Activated gamma-delta T cell treated with Interleukin-2 at 50 U/mL for 16 hours (primary cell): Measurements from ENCODE around the gene C1R.
"Not testable (repeated sequence)": the region's sequence is repeated elsewhere in the genome, so short reads cannot be mapped to it uniquely, and the experiment has no call there.

Experiments
- DNase-seq: peaks from one replicate; pipeline ENCODE4 v3.0.0-alpha.2; 2020

C1R gene

DNA sequence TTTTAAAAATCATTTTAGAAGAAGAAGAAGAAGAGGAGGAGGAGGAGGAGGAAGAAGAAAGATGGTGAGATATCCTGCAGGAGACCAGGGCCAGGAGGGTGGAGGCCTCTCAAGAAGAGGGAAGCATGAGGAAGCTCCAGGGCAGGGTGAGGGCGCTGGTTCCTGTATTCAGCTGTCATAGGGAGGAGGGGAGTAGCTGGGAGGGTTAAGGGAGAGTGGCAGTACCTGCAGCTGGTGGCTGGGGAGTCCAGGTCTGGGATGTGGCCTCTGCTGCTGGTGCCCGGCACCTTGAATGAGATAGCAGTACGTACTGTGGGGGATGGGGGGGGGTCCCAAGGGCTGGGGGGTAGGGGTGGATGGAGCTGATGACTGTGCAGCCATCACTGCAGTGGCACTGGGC, 26.6 kb upstream of the C1R start:
- DNase-seq: no peak

DNA sequence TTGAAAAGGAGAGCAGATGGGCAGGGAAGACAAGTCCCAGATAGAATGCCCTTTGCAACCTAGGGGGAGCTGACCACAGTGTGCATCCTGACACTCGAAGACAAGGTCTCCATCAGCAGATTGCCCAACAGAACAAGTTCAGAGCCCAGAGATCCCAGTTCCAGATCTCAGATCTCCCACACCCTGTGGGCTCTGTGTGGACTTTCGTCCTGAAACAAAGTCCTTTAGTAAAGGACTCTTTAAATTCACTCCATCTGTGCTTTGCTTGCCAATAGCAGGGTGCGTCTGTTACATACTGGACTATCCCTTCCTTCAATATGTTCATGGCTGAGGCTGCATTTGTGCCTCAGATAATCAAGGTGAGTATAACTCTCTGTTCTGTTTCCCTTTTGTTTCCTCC, 25.4 kb upstream of the C1R start:
- no peak for DNase-seq

DNA sequence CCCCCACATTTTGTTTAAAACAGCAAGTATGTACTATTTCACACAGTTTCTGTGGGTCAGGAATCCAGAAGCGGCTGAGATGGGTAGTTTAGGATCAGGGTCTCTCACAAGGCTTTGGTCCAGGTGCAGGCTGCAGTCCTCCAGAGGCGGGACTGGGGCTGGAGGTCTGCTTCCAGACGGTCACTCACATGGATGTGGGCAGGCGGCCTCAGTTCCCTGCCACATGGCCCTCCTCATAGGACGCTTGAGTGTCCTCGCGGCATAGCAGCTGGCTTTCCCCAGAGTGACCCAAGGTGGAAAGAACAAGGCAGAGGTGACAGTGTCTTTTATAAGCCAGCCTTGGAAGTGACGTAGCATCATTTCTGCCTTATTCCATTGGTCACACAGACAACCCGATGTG, 24.7 kb upstream of the C1R start:
- DNase-seq: no peak

DNA sequence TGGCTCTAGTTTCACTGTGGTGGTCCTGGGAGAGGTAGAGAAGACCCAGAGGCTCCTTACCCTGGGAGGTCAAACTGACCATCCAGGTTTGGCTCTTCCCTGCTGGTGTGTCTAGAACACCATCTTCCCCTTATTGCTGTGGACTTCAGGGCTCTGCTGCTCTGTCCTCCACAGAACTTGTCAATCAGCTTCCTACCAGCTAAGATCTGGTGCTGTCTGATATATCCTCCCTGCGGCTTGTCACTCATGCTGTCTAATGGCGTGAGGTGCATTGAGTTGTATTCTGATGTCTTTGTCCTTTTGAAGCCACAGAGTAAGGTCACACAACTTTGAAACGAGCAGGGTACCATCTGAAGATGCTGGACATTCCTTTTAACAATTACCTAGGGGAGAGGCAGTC, 24.0 kb upstream of the C1R start:
- DNase-seq: no peak

DNA sequence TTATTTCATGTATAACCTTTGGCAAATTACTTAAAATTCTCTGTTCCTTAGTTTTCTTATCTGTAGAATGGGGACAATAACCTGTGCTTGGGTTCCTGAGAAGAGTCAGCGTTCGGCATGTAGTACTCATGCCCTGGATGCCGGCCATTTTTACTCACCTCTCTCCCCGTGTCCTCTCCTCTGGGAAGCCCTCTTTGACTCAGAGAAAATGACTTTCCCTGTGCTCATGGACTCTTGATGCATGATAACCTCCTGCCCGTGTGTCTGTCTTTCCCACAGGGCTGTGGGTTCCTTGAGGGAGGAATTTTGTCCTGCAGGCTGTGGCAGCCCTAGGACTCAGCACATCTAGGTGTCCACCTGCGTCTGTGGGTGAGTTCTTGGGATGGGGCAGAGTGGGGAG, 22.6 kb upstream of the C1R start:
- no peak for DNase-seq

DNA sequence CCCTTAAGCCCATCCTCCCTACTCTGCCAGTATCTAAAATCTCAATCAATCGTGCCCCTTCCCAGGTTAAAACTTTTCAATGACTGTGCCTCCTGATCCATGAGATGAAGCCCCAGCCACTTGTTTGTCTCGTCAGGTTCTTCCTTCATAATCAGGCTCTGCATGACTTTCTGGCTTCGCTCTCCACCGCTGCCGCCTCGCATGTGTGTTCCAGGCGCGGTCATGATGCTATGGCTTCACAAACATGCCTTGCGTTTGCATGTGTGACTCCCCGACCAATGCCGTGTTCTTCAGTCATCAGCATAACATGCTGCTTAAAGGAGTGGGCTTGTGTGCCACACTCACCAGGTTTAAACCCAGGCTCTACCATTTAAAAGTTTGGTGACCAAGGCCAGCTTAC, 21.8 kb upstream of the C1R start:
- DNase-seq: no peak

DNA sequence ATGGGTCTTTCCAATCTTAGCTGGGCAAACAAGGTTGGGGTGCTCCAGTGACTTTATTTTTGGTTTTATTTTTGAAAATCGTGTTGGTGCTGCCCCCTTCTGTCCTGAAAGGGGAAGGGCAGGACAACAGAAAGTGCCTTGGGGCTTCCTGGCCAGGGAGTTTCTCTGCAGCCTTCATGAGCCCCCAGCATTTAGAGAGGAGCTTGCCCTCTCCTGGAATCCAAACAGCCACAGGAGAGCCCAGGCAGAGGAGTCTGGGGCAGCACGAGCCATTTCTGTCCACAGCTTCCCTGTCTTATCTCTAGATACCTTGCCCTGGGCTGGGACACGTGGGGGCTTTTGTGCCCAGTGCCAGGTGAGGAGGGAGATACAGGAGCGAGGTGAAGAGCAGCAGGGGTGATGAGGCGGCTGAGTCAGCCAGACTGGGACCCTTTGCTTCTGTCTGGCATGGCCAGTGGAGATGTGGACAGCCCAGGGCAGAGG, 21.2 kb upstream of the C1R start:
- peak; percentile 37 for DNase-seq

DNA sequence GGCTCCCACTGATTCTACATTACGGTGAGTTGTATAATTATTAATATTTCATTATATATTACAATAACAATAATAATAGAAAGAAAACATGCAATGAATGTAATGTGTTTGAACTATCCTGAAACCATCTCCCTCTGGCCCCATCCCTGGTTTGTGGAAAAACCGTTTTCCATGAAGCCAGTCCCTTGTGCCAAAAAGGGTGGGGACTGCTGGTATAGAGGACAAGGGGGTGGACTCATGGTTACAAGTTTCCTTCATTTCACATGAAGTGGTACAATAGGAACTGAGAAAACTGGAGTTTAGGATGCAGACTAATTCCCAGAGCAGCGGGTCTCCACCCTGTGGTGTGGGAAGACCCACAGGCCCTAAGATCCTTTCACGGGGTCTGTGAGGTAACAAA, 19.8 kb upstream of the C1R start:
- no peak for DNase-seq

DNA sequence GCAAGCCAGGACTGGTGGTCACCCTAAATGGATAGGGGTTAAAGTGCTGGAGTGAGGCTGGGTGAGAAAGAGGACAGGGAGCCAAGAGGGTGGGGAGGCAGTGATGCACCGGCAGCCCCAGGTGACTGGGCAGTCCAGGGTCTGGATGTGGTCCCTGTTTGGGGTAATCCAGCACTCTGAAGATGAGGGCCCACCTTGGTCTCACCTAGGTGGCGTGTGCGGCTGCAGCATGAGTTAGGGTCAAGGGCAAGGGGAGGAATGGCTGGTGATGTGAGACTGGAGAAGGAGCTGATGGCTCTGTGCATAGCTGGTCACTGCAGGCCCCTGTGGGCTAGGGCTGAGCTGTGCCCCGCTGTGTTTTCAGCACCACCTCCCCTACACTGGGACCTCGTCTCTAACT, 18.4 kb upstream of the C1R start:
- DNase-seq: no peak

DNA sequence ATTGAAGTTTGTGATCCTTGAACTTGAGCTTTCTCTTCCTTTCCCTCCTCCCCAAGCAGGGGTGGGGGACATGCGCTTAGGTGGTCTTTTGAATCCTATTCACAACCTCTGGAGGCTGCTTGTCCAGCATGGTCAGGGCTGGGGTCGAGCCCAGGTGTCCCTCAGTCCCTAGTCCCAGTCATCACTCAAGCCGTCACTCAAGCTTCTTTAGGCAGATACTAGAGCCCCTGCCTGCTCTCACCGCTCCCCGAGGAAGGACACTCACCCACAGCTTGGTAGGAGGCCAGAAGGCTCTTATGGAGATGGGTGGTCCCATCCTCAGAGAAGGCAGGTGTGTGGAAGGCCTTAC, 17.3 kb upstream of the C1R start:
- no peak for DNase-seq

DNA sequence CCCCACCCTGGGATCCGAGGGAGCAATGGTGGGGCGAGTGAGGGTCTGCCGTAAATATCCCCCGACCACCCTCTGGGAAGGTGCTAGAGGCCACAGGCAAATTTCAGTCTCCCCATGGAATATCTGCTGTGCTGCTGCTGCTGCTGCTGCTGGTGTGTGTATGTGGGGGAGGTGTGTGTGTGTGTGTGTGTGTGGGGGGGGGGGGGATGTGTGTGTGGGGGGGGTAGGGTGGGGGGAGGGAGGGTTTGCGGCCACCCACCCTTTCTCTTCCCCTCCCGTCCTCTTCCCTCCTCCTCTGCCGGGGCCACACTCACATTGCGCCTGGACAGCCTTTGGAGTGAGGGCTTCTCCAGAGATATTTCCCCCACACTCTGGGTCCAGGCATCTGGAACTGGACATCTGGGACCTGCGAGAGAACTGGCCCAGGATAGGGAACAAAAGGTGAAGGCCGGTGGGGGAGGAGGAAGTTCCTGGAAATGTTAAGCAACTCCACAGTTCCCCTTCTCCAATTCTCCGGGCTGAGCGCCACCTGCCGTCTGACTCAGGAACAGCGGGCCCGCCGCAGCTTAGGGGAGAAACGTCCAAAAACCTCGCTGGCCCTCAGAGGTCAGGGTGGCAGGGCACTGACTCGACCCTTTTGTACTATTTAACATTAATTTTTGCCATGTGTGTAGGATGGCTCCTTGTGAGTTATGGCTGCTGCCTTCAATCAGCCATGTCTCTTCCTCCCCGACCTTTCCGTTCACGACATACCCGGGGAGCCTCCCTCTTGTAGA, 16.7 kb upstream of the C1R start, which contains the start of gene C1RL:
TSS of gene C1RL (minus strand) at position 419 of the 776 bp plus-strand sequence. CDS start at position 385, 34 bp downstream.
- peak; percentile 81 for DNase-seq

DNA sequence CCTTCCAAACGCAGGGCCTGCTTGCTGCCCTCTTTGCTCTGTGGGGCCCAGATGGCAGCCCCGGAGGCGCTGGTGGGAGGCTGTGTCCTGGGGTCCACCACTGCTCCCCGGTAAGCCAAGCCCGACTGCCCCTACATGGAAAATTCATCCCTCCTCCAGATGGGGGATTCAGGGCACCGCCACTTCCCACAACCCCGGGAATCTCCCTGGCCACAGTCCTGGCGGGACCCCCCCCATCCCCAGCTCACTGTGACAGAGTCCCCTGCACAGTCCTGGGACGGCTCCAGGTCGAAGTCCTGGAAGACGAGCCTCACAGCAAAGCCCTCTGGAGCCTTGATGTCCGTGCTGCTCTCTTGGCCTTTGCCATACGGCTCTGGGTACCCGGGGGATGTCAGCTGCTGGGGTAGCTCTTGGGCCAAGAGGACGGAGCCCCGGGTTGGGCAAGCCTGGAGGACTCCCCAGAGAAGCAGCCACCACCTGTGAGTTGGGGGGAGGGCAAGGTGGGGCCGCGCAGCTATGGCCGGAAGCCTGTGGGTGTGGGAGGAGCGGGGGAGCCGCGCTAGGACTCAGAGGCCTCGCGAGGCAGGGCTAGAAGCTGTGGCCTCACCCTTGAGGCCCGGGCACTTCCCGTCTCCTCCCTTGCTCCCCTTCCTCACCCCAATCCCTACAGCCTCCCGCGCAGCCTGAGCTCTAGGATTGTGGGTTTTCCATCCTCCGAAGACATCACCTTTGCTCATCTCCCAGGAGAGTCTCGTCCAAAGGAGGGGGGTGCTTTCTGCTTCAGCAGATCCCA, 16.0 kb upstream of the C1R start:
- peak; percentile 77 for DNase-seq

DNA sequence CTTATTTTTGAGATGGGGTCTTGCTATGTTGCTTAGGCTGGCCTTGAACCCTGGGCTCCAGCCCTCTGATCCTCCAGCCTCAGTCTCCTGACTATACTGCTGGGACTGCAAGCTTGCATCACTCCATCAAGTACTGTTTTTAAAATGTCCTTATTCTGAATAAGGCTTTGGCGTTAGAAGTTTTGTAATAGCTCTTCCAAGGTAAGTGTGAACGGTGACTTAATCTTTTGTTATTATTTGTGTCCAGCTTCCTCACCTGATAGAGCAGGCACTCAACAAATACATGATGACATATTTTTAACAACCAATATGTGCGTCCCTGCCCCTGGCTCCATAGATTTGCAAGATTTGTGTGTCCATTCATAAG, 15.4 kb upstream of the C1R start:
- no peak for DNase-seq

DNA sequence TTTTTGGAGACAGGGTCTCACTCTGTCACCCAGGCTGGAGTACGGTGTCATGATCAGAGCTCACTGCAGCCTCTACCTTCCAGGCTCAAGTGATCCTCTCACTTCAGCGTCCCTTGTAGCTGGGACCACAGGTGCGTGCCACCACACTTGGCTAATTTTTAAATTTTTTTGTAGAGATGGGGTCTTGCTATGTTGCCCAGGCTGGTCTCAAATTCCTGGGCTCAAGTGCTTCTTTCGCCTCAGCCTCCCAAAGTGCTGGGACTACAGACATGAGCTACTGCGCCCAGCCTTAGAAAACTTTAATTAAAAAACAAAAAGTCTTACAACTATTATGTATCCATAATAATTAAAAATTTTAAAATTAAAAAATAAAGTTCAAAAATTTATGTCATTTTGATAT, 14.9 kb upstream of the C1R start:
- not testable (repeated sequence) for DNase-seq

DNA sequence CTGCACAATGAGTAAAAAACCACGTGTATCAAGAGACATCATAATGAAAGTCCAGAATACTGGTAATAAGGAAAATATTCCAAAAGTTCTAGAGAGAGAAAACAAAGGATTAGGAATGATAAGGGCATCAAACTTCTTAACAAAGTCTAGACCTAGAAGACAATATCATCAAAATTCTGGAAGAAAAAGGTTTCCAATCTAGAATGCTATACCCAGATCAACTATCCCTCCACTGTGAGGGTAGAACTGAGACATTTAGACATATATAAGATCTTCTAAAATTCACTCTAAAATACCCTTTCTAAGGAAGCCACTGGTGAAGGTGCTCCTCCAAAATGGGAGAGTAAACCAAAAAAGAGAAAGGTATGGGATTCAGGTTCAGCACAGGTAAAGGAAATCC, 13.8 kb upstream of the C1R start:
- no peak for DNase-seq

DNA sequence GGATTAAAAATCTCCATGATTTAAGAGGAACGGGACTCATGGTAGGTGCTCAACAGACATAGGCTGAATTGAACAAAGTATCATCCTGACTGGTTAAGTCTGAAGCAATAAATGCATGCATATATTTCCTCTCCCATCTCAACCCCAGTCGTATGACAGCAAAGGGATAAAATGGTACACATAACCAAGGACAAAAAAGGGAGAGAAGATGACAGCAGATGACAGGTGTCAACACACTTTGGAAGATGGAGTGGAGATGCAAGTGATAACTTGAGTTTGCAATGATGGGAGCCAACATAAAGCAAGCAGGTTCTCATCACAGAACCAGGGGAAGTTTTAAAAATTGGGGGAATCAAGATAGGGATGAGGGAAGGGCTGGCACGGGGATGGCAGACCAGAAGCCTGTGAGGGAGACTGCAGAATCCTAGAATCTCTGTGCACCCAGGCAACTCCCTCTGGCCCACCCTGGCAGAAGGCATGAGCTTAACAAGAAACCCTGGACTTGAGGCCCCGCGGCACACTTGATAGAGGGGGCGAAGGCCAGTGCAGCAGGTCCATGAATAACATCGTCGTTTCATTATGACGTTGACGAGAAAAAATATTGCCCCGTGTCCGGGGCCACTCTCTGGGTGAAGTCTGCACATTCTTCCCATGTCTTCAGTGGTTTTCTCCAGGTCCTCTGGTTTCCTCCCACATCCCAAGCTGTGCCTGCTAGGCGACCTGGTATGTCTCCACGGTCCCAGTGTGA, 11.8 kb upstream of the C1R start:
- DNase-seq: no peak

DNA sequence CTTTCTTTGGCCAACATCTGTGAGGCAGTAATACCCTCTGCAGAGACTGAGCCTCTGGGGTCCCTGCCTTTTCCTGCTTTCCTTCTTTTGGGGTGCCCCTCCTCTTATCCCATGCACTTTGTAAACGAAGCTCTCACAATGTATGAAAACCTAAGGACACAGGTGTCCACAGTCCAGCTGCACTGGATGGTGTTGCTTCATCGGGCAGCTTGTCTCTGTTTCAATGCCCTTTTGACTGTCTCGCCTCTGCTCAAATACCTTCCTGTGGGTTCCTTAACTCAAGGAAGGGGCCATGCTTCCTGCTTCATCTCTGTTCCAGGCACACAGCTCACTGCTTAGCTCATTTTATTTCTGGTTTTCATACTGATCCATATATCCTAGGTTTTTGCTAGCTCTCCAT, 10.3 kb upstream of the C1R start:
- DNase-seq: no peak

DNA sequence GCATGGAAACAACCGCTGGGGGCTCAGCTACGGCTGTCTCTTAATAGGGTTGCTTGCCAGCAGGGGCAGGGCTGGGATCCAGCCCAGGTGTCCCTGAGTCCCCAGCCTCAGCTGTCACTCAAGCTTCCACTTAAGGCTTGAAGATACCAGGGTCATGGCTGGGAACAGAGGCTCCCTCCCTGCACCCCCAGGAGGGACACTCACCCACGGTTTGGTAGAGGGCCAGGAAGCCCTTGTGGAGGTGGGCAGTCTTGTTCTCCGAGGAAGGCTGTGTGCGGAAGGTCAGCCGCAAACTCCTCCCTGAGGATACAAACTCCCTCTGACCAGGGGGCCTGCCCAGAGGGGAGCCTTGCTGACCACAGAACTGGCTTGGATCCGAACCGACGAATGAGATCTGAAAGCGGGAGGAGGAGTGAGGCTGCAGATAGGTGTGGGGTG, 9.5 kb upstream of the C1R start:
- no peak for DNase-seq

DNA sequence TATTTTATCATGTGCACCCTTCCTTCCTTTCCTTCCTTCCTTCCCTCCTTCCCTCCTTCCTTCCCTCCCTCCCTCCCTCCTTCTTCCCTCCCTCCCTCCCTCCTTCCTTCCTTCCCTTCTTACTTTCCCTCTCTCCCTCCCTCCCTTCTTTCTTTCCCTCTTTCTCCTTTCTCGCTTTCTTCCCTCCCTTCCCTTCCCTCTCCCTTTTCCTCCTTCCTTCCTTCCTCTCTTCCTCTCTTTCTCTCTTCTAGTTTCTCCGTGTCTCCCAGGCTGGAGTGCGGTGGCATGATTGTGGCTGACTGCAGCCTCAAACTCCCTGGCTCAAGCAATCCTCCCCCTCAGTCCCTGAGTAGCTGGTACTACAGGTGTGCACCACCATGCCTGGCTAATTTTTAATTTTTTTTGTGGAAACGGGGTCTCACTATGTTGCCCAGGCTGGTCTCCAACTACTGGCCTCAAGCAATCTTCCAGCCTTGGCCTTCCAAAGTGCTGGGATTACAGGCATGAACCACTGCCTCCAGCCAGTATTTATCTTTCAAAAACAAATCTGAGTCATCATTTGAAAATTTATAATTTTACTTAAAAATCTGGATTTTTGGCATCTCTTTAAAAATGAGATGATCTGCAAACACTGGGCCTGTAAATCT, 8.9 kb upstream of the C1R start:
- no peak for DNase-seq

DNA sequence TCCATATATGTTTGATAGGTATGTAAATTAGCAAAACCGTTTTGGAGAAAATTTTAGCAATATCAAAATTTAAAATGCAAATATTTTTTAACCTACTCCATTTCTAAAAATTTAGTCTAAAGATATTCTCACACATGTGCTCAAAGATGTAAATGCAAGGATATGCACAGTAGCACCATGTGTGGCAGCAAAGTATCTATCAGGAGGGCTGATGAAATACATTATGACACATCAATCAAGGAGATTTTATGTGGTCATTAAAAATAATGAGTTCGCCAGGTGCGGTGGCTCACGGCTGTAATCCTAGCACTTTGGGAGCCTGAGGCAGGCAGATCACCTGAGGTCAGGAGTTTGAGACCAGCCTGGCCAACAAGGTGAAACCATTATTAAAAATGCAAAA, 8.0 kb upstream of the C1R start:
- DNase-seq: no peak

DNA sequence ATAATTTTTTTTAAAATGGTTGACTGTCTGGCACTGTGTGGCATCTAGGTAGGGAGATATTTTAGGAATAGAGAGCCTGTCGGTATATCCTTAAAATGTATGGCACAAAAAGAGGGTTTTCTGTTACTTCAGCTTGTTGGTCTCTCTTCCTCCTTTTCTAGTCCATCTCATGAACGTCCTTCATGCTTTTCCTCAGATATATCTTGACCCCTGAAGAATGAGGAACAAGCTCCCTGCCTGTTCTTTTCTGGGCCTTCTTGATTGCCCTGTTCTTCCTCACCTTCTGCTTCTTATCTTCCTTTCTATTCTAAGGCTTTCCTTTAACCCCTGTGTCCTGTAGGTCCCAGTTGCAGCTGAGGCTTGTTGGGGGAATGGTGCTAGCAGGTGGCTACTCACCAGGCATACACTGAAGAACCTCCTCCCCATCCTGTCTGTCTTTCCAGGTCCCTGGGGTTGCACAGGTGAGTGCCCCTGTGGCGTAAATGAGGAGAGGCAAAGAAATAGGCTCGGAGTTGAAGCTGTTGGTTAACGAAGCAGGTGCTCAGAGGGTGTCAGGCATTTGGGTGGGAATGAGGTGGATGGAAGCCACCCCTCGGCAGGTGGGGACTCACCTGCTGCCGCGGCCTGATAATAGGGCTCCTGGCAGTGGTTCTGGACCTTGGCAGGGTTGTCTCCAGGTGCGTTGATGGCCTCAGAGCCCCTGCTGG, 7.2 kb upstream of the C1R start:
- DNase-seq: no peak

DNA sequence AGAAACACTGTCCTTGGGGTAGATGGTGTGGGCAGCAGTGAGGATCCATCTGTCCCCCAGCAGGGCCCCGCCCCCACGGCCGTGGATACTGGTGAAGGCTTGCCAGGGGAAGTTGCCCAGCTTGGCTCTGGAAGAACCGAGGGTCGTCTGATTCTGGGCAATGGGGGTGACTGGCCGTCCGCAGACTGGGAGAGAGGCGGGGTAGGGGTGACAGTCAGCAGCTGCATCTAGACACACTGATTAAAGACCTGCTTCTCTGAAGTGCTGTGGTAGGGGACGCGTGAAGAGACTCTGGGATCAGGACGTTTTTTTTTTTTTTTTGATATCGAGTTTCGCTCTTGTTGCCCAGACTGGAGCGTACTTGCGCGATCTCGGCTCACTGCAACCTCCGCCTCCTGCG, 4.7 kb upstream of the C1R start:
- DNase-seq: no peak
